Spleen (tissue), 11 donors: ENCODE measurements around the gene TYW1B. TPM values are rescaled to one million over a fixed set of nuclear protein-coding genes. Genes with fewer than 3 reads are reported as not detected.
"Not testable (repeated sequence)": the region's sequence is repeated elsewhere in the genome, so short reads cannot be mapped to it uniquely, and the experiment has no call there.

Experiments used
- DNase-seq: peaks from one replicate; pipeline ENCODE4 v3.0.0-alpha.2; 2020
- H3K27ac ChIP-seq, 8 donors: fragments of 200-600 bp; sonication (generic) in 7 of 8; 1 replicate in 4 of 8; 2 replicates in 4 of 8; pipeline versions ENCODE4 v1.5.0 to v1.8.0; 2016 to 2021; ENCODE audit warnings: inconsistent platforms in 4 of 8, mild to moderate bottlenecking in 4 of 8, moderate library complexity in 1 of 8
- H3K27me3 ChIP-seq, 7 donors: fragments of 200-600 bp; sonication (generic) in 6 of 7; replicated peaks in 1 of 7; 1 replicate in 4 of 7; 2 replicates in 3 of 7; pipeline versions ENCODE4 v1.5.0 to v1.8.0; 2016 to 2021; ENCODE audit warnings: inconsistent platforms in 3 of 7, mild to moderate bottlenecking in 1 of 7
- H3K36me3 ChIP-seq, 6 donors: fragments of 200-600 bp; sonication (generic) in 5 of 6; 1 replicate in 4 of 6; 2 replicates in 2 of 6; pipeline versions ENCODE4 v1.5.0 to v1.8.0; 2016 to 2021; ENCODE audit warnings: inconsistent platforms in 2 of 6
- H3K4me1 ChIP-seq, 6 donors: fragments of 200-600 bp; sonication (generic) in 5 of 6; 1 replicate in 3 of 6; 2 replicates in 3 of 6; pipeline versions ENCODE4 v1.5.0 to v1.8.0; 2016 to 2021; ENCODE audit warnings: inconsistent platforms in 3 of 6
- H3K4me3 ChIP-seq, 8 donors: fragments of 200-600 bp; sonication (generic) in 7 of 8; 1 replicate in 4 of 8; 2 replicates in 4 of 8; pipeline versions ENCODE4 v1.5.0 to v1.8.0; 2016 to 2021; ENCODE audit warnings: inconsistent platforms in 4 of 8, mild to moderate bottlenecking in 4 of 8, moderate library complexity in 2 of 8
- H3K9me3 ChIP-seq, 8 donors: fragments of 200-600 bp; sonication (generic) in 7 of 8; 1 replicate in 4 of 8; 2 replicates in 4 of 8; pipeline versions ENCODE4 v1.5.0 to v1.8.0; 2016 to 2021; ENCODE audit warnings: inconsistent platforms in 4 of 8
- POLR2A ChIP-seq, 3 donors: fragments of 450-650 bp; IDR thresholded peaks; one replicate each; pipeline ENCODE4 v1.5.1; 2017; ENCODE audit warnings: antibody characterized with exemption in 3 of 3, mild to moderate bottlenecking in 1 of 3
- POLR2AphosphoS5 ChIP-seq, 3 donors: sonication (generic); formaldehyde crosslinking; IDR thresholded peaks; one replicate each; pipeline ENCODE4 v1.5.1; 2017; ENCODE audit warnings: antibody characterized with exemption in 3 of 3
- WGBS, 5 donors: extraction: QIAGEN DNeasy Blood & Tissue Kit in 3 of 5; methylation state at CpG; one replicate each; pipeline versions ENCODE4 v1.1.5 to v1.1.7; 2013 to 2018; 5-methylcytosine and 5-hydroxymethylcytosine counted together
- intact Hi-C: fragments of 100-400 bp; cut with DNase I; formaldehyde crosslinking; loops from one replicate; pipeline ENCODE4 v1.15.0; 2023; ENCODE audit warnings: low total_unique reads
- polyA plus RNA-seq, 3 donors: library from polyadenylated mRNA; stranded (reverse); fragments of 200-250 nt; gene quantifications; one replicate each; pipeline ENCODE4 v1.2.1, GENCODE V29; 2013
- total RNA-seq, 7 donors: library from RNA; depleted of rRNA in 3 of 7; stranded (reverse); fragments of >200 nt in 3 of 7; fragmentation: NEBNext Ultra II Directional in 4 of 7; extraction: Animal tissue kit (Norgen Biotek cat#: 25700) in 4 of 7; gene quantifications; one replicate each; pipeline versions ENCODE4 v1.1.0 to v1.2.1, GENCODE V29; 2016 to 2021
- TF ChIP-seq, protein P1 (sequence below), 11 experiments: fragments of 200-600 bp in 7 of 11; fragments of 450-650 bp in 4 of 11; sonication (generic) in 4 of 11; IDR thresholded peaks in 8 of 11; conservative IDR thresholded peaks in 3 of 11; 1 replicate in 7 of 11; 2 replicates in 4 of 11; pipeline versions ENCODE4 v1.4.0 to v1.8.0; 2016 to 2021; ENCODE audit warnings: antibody characterized with exemption in 11 of 11, inconsistent platforms in 4 of 11, mild to moderate bottlenecking in 1 of 11
- donor health status: healthy with polysubstance abuse.
- donor health status: DM: no; HTN: no; CAD: no; lungs with moderate emphysema.
- donor health status: DM: no; HTN: no; CAD: no.
- donor health status: Bipolar disorder and iron deficiency.
- donor health status: healthy.
- donor health status: DM: no; HTN: no; CAD: no.
- donor health status: DM: yes; HTN: yes; CAD: no.

Gene TYW1B
- total and polyA plus RNA-seq, 10 donors = 1.2 to 8.3 (median 4.1) TPM

- peaks cover 0 to 90% (median 8%) of the 10 kb centered on the region in 6 donors for H3K36me3 ChIP-seq
- intact Hi-C loops = no loop called here
- no peak overlapping the region for H3K4me3 ChIP-seq
- H3K27me3 ChIP-seq = no peaks in the 10 kb centered on the region
- no peak for DNase-seq
- H3K27ac ChIP-seq = no peak overlapping the region
- TF ChIP-seq POLR2A (IDR thresholded peaks at IDR 0.05) (no peak), POLR2AphosphoS5 (IDR thresholded peaks at IDR 0.05) (no peak)
- TF ChIP-seq, protein P1, sequence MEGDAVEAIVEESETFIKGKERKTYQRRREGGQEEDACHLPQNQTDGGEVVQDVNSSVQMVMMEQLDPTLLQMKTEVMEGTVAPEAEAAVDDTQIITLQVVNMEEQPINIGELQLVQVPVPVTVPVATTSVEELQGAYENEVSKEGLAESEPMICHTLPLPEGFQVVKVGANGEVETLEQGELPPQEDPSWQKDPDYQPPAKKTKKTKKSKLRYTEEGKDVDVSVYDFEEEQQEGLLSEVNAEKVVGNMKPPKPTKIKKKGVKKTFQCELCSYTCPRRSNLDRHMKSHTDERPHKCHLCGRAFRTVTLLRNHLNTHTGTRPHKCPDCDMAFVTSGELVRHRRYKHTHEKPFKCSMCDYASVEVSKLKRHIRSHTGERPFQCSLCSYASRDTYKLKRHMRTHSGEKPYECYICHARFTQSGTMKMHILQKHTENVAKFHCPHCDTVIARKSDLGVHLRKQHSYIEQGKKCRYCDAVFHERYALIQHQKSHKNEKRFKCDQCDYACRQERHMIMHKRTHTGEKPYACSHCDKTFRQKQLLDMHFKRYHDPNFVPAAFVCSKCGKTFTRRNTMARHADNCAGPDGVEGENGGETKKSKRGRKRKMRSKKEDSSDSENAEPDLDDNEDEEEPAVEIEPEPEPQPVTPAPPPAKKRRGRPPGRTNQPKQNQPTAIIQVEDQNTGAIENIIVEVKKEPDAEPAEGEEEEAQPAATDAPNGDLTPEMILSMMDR (IDR thresholded peaks at IDR 0.05 in 8 of 11, conservative IDR thresholded peaks at IDR 0.05 in 3 of 11) = no peak
- no peaks in the 10 kb centered on the region for H3K4me1 ChIP-seq
- no peaks in the 10 kb centered on the region for H3K9me3 ChIP-seq
- WGBS, 5 donors = 75 to 89% (median 77%) methylated on average over 15 of the region's 15 CpGs
Observed at GRCh38 chr7:72805526-72806494, 22.2 kb downstream of the TYW1B start.

DNA sequence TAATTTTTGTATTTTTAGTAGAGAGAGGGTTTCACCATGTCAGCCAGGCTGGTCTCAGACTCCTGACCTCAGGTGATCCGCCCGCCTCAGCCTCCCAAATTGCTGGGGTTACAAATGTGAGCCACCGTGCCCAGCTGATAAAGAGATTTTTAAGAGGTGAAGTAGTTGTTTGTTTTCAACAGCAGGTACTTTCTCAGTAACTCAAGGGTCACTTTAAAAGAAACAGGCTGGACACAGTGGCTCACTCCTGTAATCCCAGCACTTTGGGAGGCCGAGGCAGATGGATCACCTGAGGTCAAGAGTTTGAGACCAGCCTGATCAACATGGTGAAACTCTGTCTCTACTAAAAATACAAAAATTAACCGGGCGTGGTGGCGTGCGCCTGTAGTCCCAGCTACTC, 24.2 kb downstream of the TYW1B start:
- H3K9me3 ChIP-seq, H3K4me1 ChIP-seq, H3K27me3 ChIP-seq, DNase-seq, H3K27ac ChIP-seq, intact Hi-C loops, H3K4me3 ChIP-seq: not testable (repeated sequence)
- peaks cover 0 to 84% (median 8%) of the 10 kb centered on the region in 6 donors for H3K36me3 ChIP-seq
- 92 to 98% (median 96%) methylated on average over 8 of the region's 8 CpGs for WGBS, 5 donors

- not testable (repeated sequence) for H3K9me3 ChIP-seq, H3K27ac ChIP-seq
Observed at GRCh38 chr7:72801564-72801963, 26.4 kb downstream of the TYW1B start.

DNA sequence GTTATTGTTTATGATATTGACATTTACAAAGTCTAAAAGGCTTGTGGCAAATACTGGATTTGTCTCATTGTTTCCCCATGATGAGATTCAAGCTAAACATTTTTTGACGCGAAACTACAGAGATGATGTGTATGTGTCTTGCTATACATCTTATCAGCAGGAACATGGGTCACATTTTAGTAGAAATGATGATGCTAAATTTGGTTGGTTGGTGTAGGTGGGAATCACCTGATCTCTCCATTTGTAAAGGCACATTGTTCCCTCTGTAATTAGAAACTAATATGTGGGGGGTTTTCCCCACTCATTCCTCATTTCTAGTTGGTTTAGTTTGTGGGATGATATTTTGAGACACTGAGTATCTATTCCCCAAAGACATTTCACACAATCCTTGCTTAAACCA, 32.6 kb downstream of the TYW1B start:
- H3K9me3 ChIP-seq, H3K4me1 ChIP-seq, H3K4me3 ChIP-seq, intact Hi-C loops, DNase-seq, H3K27me3 ChIP-seq, H3K27ac ChIP-seq: not testable (repeated sequence)
- peaks cover 0 to 58% (median 14%) of the 10 kb centered on the region in 6 donors for H3K36me3 ChIP-seq
- 95 to 96% (median 95%) methylated on average over 2 of the region's 2 CpGs for WGBS, 5 donors

More at GRCh38 chr7:72801564-72801963, 26.4 kb downstream of the TYW1B start:
- DNase-seq, H3K27me3 ChIP-seq, H3K4me3 ChIP-seq, intact Hi-C loops, H3K4me1 ChIP-seq: not testable (repeated sequence)
- peaks cover 0 to 83% (median 15%) of the 10 kb centered on the region in 6 donors for H3K36me3 ChIP-seq
- 0 to 52% (median 0%) methylated on average over 1 of the region's 1 CpG for WGBS, 5 donors

- no peak for DNase-seq
- Histone ChIP-seq H3K36me3 (peaks cover 0 to 48% (median 14%) of the 10 kb centered on the region in 6 donors), H3K4me3 (no peak overlapping the region), H3K27me3 (no peaks in the 10 kb centered on the region), H3K27ac (no peak overlapping the region), H3K4me1 (no peaks in the 10 kb centered on the region), H3K9me3 (peaks cover 0 to 10% (median 6%) of the 10 kb centered on the region in 8 donors)
- TF ChIP-seq, protein P1 (IDR thresholded peaks at IDR 0.05 in 8 of 11, conservative IDR thresholded peaks at IDR 0.05 in 3 of 11) = no peak
- no peak for TF ChIP-seq POLR2A (IDR thresholded peaks at IDR 0.05)
- no peak for TF ChIP-seq POLR2AphosphoS5 (IDR thresholded peaks at IDR 0.05)
- WGBS, 5 donors = 94 to 100% (median 96%) methylated on average over 6 of the region's 6 CpGs
- intact Hi-C loops = no loop called here
Observed at GRCh38 chr7:72793791-72794190, 34.2 kb downstream of the TYW1B start.

- intact Hi-C loops = not testable (repeated sequence)
- WGBS, 5 donors = 89 to 100% (median 96%) methylated on average over 2 to 3 of the region's 3 CpGs
Observed at GRCh38 chr7:72790698-72791060, 37.3 kb downstream of the TYW1B start.

GRCh38 chr7:72790048-72790697, 37.8 kb downstream of the TYW1B start:
- DNase-seq, H3K4me1 ChIP-seq, H3K9me3 ChIP-seq, intact Hi-C loops, H3K27ac ChIP-seq, H3K4me3 ChIP-seq, H3K27me3 ChIP-seq: not testable (repeated sequence)
- 84 to 94% (median 93%) methylated on average over 5 to 6 of the region's 6 CpGs for WGBS, 5 donors
- H3K36me3 ChIP-seq = peaks cover 0 to 31% (median 5%) of the 10 kb centered on the region in 6 donors

More at GRCh38 chr7:72790698-72791060, 37.3 kb downstream of the TYW1B start:
- not testable (repeated sequence) for H3K27ac ChIP-seq, H3K4me3 ChIP-seq, H3K4me1 ChIP-seq, H3K27me3 ChIP-seq, H3K9me3 ChIP-seq, DNase-seq
- H3K36me3 ChIP-seq = peaks cover 0 to 31% (median 5%) of the 10 kb centered on the region in 6 donors
